NCI-H2029 treated with DMSO at 0.1 percent for 48 hours (cell line): ENCODE measurements around the gene PPP4R2.

Experiments used
- DNase-seq: peaks from one replicate; lab custom pipeline; 2025; lab: John Stamatoyannopoulos, UW

PPP4R2 gene

GRCh38 chr3:73069775-73070444 is 73.3 kb downstream of the PPP4R2 start:
- DNase-seq: no peak

- DNase-seq: no peak
Measured at GRCh38 chr3:73070675-73071575, 74.3 kb downstream of the PPP4R2 start.

DNA sequence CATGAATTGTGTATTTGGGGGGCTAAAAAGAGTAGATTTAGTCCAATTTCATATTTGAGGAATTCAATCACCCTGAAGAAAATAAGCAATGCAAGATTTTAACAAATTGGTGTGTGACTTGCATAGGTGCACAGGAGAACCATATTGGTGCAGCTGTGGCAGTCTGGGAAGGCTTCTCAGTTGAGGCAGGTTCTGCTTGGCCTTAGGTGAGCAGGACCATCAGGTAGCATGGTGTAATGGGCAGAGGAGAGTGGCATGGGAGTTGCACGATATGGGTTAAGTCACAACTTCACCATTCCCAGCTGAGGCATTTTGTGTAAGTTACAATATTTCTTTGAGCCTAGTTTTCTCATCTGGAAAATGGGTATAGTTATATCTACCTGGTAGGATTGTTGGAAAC is 75.3 kb downstream of the PPP4R2 start:
- DNase-seq: no peak

DNA sequence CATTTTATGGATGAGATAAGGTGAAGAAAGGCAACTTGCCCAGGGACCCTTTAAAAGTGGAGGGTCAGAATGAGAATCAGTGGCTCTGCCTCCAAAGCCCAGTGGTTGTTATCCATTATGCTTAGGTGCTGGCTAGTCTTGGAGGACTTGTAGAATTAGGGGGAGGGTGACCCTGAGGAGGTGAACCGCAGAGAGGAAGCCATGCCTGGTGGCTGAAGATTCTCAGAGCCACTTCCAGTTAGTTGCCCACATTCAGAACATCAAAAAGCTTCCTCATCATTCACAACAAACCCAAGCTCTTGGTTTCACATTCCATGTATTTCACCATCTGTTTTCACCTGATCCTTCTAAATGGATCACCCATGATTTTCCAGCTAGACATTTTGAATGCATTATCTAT is 76.0 kb downstream of the PPP4R2 start:
- DNase-seq: no peak

- no peak for DNase-seq
Measured at GRCh38 chr3:73073091-73073707, 76.6 kb downstream of the PPP4R2 start.

DNA sequence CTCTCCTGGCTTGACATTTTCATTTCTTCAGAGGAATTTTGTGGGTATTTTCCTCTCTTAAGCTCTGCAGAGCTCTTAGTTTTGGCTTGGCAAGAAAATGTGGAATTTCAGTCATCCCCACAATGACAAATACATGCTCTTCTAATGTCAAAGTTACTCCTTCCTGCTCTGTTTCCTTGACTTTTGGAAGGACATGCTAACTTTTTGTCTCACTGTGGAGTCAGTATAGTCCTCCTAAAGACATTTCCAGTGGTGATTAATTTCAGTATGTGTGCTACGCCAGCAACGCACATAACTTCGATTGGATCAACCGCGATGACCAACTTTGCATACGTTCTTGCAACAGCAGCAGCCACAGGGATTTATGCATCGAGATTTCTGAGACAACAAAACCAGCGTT is 78.2 kb downstream of the PPP4R2 start:
- no peak for DNase-seq

- DNase-seq: no peak
Measured at GRCh38 chr3:73080216-73080966, 83.8 kb downstream of the PPP4R2 start.

- no peak for DNase-seq
Measured at GRCh38 chr3:73081140-73081539, 84.5 kb downstream of the PPP4R2 start.

DNA sequence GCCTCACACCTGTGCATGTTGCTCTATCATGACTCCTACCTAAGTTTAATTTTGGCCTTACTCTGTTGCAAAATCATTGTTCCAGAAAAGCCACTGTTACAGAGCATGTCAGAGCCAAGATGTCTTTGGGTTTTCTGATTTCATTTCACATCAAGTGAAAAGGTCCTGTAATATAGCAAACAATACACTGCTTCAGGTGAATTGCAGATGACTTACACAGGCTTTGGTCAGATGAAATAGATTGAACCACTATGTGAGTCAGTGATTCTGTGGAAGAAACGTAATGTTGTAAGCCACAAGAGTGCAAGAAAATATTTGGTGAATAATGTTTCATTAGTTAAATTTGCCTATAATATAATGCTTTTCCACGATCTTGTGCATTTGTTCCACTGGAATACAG is 87.6 kb downstream of the PPP4R2 start:
- DNase-seq: no peak

GRCh38 chr3:73086071-73086494 is 89.5 kb downstream of the PPP4R2 start:
- DNase-seq: no peak

GRCh38 chr3:73094129-73094528 is 97.5 kb downstream of the PPP4R2 start:
- no peak for DNase-seq

- DNase-seq: no peak
Measured at GRCh38 chr3:73094951-73095350, 98.3 kb downstream of the PPP4R2 start.

DNA sequence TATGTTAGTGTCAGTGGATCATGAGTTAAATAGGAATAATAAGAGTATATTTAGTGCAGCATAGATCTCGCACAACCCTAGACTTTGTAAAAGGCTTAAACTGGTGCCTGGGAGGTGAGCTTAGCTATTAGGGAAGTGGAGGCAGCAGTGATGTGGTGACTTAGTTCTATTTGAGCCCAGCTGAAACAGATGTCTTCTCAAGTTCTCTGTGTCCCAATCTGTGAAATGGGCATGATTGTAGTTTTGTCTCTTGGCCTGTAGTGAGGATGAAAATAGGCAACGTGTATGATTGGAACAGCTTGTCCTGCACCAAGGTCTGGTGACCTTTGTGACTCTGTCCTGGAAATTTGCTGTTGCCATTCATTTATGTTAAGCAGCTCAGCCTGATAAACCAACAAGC is 99.6 kb downstream of the PPP4R2 start:
- no peak for DNase-seq

GRCh38 chr3:73098026-73098425 is 101.4 kb downstream of the PPP4R2 start:
- no peak for DNase-seq

- DNase-seq: no peak
Measured at GRCh38 chr3:73098873-73099272, 102.3 kb downstream of the PPP4R2 start.

DNA sequence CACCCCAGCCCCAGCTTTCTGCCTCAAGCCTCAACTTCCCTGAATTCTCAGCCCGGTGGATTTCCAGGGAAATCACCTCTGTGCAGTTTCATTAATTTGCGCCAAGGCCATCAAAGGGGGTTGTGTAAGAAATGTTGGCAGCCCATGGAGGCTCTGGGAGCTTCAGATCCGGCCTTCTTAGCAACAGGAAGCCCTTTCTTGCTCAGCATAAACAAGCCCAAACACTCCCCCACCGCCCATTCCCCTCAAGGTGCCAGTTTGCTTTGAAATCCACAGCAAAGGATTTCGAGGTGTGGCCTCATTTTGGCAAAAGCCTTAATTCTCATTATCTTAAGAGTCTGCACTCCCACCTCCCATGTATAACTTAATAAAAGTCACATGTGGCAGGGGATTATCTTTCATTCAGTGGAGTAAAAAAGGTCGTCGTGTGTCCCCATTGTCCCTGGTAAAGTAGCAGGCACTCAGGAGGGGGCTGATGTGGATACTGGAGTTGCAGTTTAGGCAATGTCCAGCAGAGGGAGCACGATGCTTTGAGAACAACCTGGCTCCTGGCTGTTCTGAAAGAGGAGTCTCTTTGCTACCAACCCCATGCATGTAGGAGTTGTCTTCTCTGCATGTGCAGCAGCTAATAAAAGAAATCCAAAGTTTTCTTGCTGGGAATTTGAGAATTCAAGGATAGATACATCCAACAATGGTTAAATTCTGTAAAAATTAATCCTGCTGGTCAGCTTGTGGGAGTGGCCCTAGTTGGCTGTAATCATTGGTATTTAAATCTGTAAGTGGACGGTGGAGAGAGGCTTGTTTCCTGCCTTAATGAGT is 104.3 kb downstream of the PPP4R2 start:
- no peak for DNase-seq

DNA sequence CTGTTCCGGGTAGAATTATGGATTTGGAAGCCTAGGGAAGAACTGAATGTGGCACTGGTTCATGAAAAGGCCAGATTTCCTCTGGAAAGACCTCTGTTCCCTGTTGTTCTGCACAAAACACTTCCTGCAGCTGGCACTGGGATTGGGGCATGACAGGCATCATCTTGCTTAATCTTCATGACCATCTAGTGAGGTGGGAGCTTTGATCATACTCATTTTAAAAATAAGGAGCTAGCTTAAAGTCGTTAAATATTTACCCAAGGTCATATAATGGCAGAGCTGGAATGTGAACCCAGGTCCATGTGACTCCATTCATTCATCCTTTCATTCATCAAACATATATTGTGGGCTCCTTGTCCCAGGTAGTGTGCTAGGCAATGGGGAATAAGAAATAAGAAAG is 105.3 kb downstream of the PPP4R2 start:
- DNase-seq: no peak

GRCh38 chr3:73107215-73107614 is 110.6 kb downstream of the PPP4R2 start:
- no peak for DNase-seq

GRCh38 chr3:73107676-73108187 is 111.1 kb downstream of the PPP4R2 start:
- no peak for DNase-seq

DNA sequence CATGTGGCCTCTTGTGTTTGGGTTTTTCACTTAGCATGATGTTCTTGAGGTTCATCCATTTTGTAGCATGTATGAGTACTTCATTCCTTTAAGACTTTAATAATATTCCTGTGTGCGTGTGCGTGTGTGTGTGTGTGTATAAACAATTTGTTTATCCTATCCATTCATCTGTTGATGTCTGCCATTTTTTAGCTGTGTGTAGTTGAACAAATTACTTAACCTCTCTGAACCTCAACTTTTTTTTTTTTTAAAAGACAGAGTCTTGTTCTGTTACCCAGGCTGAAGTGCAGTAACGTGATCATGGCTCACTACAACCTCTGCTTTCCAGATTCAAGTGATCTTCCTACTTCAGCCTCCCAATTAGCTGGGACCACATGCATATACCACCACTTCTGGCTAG is 112.1 kb downstream of the PPP4R2 start:
- DNase-seq: no peak

GRCh38 chr3:73110530-73110929 is 113.9 kb downstream of the PPP4R2 start:
- DNase-seq: no peak
